ENCODE data around the gene C1QTNF8. TPM values are rescaled to one million over a fixed set of nuclear protein-coding genes. Genes with fewer than 3 reads are reported as not detected.

The C1QTNF8 gene
- total RNA-seq, 2 donors from 2014 or later, result 4.3 to 7.0 TPM

DNA sequence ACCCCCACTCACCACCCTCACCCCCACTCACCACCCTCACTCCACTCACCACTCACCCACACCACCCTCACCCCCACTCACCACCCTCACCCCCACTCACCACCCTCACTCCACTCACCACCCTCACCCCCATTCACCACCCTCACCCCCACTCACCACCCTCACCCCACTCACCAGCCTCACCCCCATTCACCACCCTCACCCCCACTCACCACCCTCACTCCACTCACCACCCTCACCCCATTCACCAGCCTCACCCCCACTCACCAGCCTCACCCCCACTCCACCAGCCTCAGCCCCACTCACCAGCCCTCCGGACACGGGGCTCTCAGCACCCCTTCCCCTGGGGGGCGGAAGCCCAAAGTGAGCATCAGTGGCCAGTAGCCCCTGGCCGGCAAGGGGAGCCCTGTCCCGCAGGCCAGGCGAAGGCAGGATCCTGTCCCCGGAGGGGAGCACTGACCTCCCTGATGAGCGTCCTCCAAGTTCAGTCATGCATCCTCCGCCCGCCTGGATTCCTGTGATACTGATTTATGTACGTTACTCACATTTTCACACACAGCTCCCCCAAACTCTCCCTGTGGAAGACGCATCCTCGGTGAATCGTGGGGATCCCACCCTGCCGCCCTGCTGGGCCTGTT lies 18.0 kb upstream of the C1QTNF8 start:
- no peaks in the 10 kb centered on the region for H3K9me3 ChIP-seq
- TF ChIP-seq, protein P1, sequence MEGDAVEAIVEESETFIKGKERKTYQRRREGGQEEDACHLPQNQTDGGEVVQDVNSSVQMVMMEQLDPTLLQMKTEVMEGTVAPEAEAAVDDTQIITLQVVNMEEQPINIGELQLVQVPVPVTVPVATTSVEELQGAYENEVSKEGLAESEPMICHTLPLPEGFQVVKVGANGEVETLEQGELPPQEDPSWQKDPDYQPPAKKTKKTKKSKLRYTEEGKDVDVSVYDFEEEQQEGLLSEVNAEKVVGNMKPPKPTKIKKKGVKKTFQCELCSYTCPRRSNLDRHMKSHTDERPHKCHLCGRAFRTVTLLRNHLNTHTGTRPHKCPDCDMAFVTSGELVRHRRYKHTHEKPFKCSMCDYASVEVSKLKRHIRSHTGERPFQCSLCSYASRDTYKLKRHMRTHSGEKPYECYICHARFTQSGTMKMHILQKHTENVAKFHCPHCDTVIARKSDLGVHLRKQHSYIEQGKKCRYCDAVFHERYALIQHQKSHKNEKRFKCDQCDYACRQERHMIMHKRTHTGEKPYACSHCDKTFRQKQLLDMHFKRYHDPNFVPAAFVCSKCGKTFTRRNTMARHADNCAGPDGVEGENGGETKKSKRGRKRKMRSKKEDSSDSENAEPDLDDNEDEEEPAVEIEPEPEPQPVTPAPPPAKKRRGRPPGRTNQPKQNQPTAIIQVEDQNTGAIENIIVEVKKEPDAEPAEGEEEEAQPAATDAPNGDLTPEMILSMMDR (IDR thresholded peaks at IDR 0.05), result no peak
- ATAC-seq (ENCODE audit: insufficient number of reproducible peaks, low FRiP score, low read depth) (no peak), DNase-seq (ENCODE audit: low spot score) (no peak)
- peaks cover 0 to 4% of the 10 kb centered on the region in 2 donors for H3K4me1 ChIP-seq (ENCODE audit: control insufficient read depth in 1 of 2, low read depth in 2 of 2)
- H3K27me3 ChIP-seq (replicated peaks; ENCODE audit: insufficient read depth), result no peaks in the 10 kb centered on the region
- no peak overlapping the region for H3K4me3 ChIP-seq
- no peaks in the 10 kb centered on the region for H3K36me3 ChIP-seq
- no peak overlapping the region for H3K27ac ChIP-seq

DNA sequence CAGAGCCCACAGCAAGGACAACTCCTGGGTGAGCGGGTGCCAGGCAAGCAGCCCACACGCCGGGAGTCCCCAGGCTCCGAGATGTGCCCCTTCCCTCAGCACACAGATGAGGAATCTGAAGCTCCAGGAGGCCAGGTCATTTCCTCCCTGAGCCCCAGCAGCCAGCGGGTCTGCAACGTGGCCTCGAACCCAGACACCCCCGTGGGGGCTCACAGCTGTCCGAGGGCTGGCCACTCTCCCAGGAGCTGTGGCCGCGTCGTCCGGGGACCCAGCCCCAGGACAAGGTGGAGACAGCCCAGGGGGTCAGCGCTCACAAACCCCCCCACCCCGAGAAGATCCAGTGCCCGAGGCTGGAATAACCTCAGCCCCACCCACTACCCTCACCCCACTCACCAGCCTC lies 17.4 kb upstream of the C1QTNF8 start:
- TF ChIP-seq, protein P1 (IDR thresholded peaks at IDR 0.05), result no peak
- ATAC-seq (ENCODE audit: insufficient number of reproducible peaks, low FRiP score, low read depth) (no peak), DNase-seq (ENCODE audit: low spot score) (no peak)
- H3K27ac ChIP-seq, result no peak overlapping the region
- peaks cover 0 to 9% of the 10 kb centered on the region in 2 donors for H3K4me1 ChIP-seq (ENCODE audit: control insufficient read depth in 1 of 2, low read depth in 2 of 2)
- no peak overlapping the region for H3K4me3 ChIP-seq
- no peaks in the 10 kb centered on the region for H3K36me3 ChIP-seq
- no peaks in the 10 kb centered on the region for H3K9me3 ChIP-seq
- H3K27me3 ChIP-seq (replicated peaks; ENCODE audit: insufficient read depth), result no peaks in the 10 kb centered on the region

DNA sequence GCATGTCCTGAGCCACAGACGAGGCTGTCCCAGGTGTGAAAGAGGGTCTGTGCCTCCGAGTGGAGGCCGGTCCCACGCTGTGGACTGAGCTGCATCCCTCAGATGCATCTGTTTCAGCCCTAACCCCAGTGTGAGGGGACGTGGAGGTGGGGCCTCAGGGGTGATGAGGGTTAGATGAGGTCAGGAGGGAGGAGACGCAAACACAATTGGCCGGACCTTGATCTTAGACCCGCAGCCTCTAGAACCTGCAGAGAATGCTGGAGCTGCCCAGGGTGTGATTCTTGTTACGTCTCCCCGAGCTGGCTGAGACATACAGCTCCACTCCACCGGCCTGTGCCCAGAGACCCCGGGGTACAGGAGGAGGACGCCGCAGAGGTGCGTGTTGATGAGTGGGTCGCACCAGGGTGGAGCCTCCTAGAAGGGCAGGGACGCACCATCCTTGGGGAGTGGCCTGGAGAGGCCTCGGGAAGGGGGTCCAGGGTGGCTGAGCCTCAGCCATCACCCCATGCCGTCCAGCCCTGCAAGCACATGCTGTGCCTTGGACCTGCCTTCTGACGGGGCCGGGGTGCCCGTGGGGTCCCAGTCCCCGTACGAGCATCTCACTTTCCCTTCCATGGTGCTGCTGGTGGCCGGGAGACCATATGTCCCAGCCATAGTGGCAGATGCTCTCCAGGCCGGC lies 16.6 kb upstream of the C1QTNF8 start:
- H3K9me3 ChIP-seq, result no peaks in the 10 kb centered on the region
- no peak for ATAC-seq (ENCODE audit: insufficient number of reproducible peaks, low FRiP score, low read depth)
- no peak for DNase-seq (ENCODE audit: low spot score)
- no peaks in the 10 kb centered on the region for H3K27me3 ChIP-seq (replicated peaks; ENCODE audit: insufficient read depth)
- no peak overlapping the region for H3K27ac ChIP-seq
- no peak overlapping the region for H3K4me3 ChIP-seq
- TF ChIP-seq, protein P1 (IDR thresholded peaks at IDR 0.05), result no peak
- H3K36me3 ChIP-seq, result no peaks in the 10 kb centered on the region
- H3K4me1 ChIP-seq (ENCODE audit: control insufficient read depth in 1 of 2, low read depth in 2 of 2), result peaks cover 0 to 10% of the 10 kb centered on the region in 2 donors

DNA sequence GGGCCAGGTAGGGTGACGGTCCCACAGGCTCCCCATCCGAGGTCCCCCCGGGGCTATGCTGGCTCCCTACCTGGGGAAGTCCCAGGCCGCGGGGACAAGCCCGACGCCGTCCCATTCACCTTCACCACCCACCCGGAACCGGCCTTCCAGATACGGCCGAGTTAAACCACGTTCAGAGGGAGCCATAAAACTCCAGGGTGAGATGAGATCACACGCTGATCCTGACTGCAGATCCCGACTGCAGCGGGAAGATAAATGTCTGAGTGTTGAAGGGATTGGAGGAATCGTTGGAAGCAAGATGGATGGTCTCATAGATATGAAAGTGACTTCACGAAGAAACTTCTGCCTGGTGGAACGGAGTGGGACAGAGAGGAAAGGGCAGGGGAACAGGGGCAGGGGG lies 13.6 kb upstream of the C1QTNF8 start:
- ATAC-seq (ENCODE audit: insufficient number of reproducible peaks, low FRiP score, low read depth) (no peak), DNase-seq (ENCODE audit: low spot score) (no peak)
- TF ChIP-seq, protein P1 (IDR thresholded peaks at IDR 0.05), result no peak
- no peaks in the 10 kb centered on the region for H3K27me3 ChIP-seq (replicated peaks; ENCODE audit: insufficient read depth)
- no peaks in the 10 kb centered on the region for H3K9me3 ChIP-seq
- H3K4me3 ChIP-seq, result no peak overlapping the region
- H3K27ac ChIP-seq, result no peak overlapping the region
- no peaks in the 10 kb centered on the region for H3K36me3 ChIP-seq
- H3K4me1 ChIP-seq (ENCODE audit: control insufficient read depth in 1 of 2, low read depth in 2 of 2), result peaks cover 0 to 10% of the 10 kb centered on the region in 2 donors

DNA sequence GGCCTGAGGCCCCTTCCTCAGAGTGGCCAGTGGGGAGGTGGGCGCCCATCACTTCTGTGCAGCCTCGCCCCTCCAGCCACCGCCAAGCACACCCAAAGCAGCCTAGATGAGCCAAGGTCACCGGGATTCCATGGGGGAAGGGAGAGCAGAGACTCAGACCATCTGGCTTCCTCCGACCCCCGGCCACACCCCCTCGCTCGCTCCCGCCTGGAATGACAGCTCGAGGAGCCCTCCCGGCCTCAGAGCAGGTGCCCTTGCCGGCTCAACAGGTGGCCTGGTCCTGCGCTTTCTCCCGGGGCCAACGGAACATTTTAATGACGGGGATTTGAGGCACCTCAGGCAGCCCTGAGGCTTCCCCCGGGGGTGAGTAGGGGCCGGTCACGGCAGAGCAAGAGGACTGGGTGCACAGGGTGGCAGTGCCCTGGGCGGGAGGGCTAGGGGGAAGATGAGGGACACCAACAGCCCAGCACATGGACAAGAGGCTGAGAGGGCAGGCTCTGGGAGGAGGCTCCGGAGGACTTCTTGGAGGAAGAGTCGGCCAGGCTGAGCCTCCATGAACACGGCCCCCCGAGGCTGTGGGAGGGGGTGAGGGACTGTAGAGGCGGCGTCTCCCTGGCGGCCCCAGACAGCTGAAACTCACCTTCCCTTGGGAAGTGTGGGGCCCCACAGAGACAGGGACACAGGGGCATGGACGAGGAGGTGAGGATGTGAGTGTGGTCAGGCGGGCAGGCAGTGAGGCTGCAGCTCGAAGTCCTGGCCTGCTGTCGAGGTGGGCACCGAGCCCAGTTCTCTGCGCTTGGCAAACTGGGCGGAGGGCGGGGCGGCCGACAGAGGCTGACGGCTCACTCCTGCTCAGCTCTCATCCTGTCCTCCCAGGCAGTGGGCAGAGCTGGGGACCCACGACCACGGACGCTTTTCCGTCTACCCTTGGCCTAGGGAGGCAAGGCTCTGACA lies 12.5 kb upstream of the C1QTNF8 start:
- Histone ChIP-seq H3K4me1 (ENCODE audit: control insufficient read depth in 1 of 2, low read depth in 2 of 2) (peaks cover 0 to 10% of the 10 kb centered on the region in 2 donors), H3K4me3 (no peak overlapping the region), H3K27ac (no peak overlapping the region), H3K36me3 (no peaks in the 10 kb centered on the region), H3K27me3 (replicated peaks; ENCODE audit: insufficient read depth) (no peaks in the 10 kb centered on the region), H3K9me3 (no peaks in the 10 kb centered on the region)
- no peak for ATAC-seq (ENCODE audit: insufficient number of reproducible peaks, low FRiP score, low read depth)
- DNase-seq (ENCODE audit: low spot score), result no peak
- TF ChIP-seq, protein P1 (IDR thresholded peaks at IDR 0.05), result no peak

Measured in thoracic aorta (tissue), 2 donors.